Lower lobe of right lung (tissue), 2 donors: ENCODE results near the gene HERPUD1. TPM values are rescaled to one million over a fixed set of nuclear protein-coding genes. Genes with fewer than 3 reads are reported as not detected.

Source experiments
- ATAC-seq, 2 donors: fragments of 200-7000 bp; cut with Tn5 transposase; one replicate each; pipeline ENCODE4 v1.9.1; 2020 to 2022; ENCODE audit warnings: mild to moderate bottlenecking in 2 of 2, moderate library complexity in 2 of 2
- DNase-seq: peaks from one replicate; pipeline ENCODE4 v3.0.0-alpha.2; 2020
- H3K27ac ChIP-seq: fragments of 200-600 bp; one replicate; pipeline ENCODE4 v1.8.0; 2022
- H3K27me3 ChIP-seq: fragments of 200-600 bp; one replicate; pipeline ENCODE4 v1.8.0; 2022; ENCODE audit warnings: low read depth
- H3K36me3 ChIP-seq: fragments of 200-600 bp; one replicate; pipeline ENCODE4 v1.8.0; 2022; ENCODE audit warnings: mild to moderate bottlenecking
- H3K4me1 ChIP-seq: fragments of 200-600 bp; one replicate; pipeline ENCODE4 v1.8.0; 2022
- H3K4me3 ChIP-seq: fragments of 200-600 bp; one replicate; pipeline ENCODE4 v1.8.0; 2022; ENCODE audit warnings: mild to moderate bottlenecking
- H3K9me3 ChIP-seq: fragments of 200-600 bp; one replicate; pipeline ENCODE4 v1.8.0; 2022
- CTCF ChIP-seq: fragments of 200-600 bp; IDR thresholded peaks from one replicate; pipeline ENCODE4 v1.8.0; 2022; ENCODE audit warnings: antibody characterized with exemption, mild to moderate bottlenecking
- intact Hi-C: fragments of 100-400 bp; cut with DNase I; formaldehyde crosslinking; loops from one replicate; pipeline ENCODE4 v1.11.0; 2022
- total RNA-seq: library from RNA; stranded (reverse); fragmentation: NEBNext Ultra II Directional; extraction: Animal tissue kit (Norgen Biotek cat#: 25700); gene quantifications from one replicate; pipeline ENCODE4 v1.2.1, GENCODE V29; 2021
- donor health status: DM: no; HTN: yes; CAD: no; lungs with severe emphysema.

HERPUD1 gene
- total RNA-seq, 1 donor from 2014 or later, result 174 TPM

- DNase-seq, result peak; percentile 69
These were observed 20.0 kb upstream of the HERPUD1 start for GRCh38 chr16:56911771-56912571.

GRCh38 chr16:56912746-56913708 lies 18.9 kb upstream of the HERPUD1 start:
- intact Hi-C loops, result no loop called here
- TF ChIP-seq CTCF, result no peak
- H3K36me3 ChIP-seq, result no peaks in the 10 kb centered on the region
- peak overlapping the region; percentile 64 for H3K27ac ChIP-seq
- peaks cover 72% of the 10 kb centered on the region for H3K4me1 ChIP-seq
- no peaks in the 10 kb centered on the region for H3K9me3 ChIP-seq
- no peak for ATAC-seq
- no peaks in the 10 kb centered on the region for H3K27me3 ChIP-seq
- no peak for DNase-seq
- H3K4me3 ChIP-seq, result no peak overlapping the region

More at GRCh38 chr16:56911771-56912571, 20.0 kb upstream of the HERPUD1 start:
- TF ChIP-seq CTCF, result no peak
- Histone ChIP-seq H3K4me1 (peaks cover 66% of the 10 kb centered on the region), H3K9me3 (no peaks in the 10 kb centered on the region), H3K27ac (peak overlapping the region; percentile 64), H3K36me3 (no peaks in the 10 kb centered on the region), H3K4me3 (no peak overlapping the region), H3K27me3 (no peaks in the 10 kb centered on the region)
- ATAC-seq, result peak; percentile 66 to 82
- intact Hi-C loops, result no loop called here

- intact Hi-C loops, result no loop called here
- TF ChIP-seq CTCF, result no peak
- no peak overlapping the region for H3K27ac ChIP-seq
- peaks cover 67% of the 10 kb centered on the region for H3K4me1 ChIP-seq
- H3K36me3 ChIP-seq, result no peaks in the 10 kb centered on the region
- no peaks in the 10 kb centered on the region for H3K9me3 ChIP-seq
- DNase-seq, result no peak
- H3K27me3 ChIP-seq, result no peaks in the 10 kb centered on the region
- no peak for ATAC-seq
- no peak overlapping the region for H3K4me3 ChIP-seq
These were observed 17.0 kb upstream of the HERPUD1 start for GRCh38 chr16:56914896-56915295.

GRCh38 chr16:56915336-56916119 lies 16.4 kb upstream of the HERPUD1 start:
- no peak for TF ChIP-seq CTCF
- intact Hi-C loops, result no loop called here
- H3K9me3 ChIP-seq, result no peaks in the 10 kb centered on the region
- ATAC-seq (no peak), DNase-seq (no peak)
- peaks cover 61% of the 10 kb centered on the region for H3K4me1 ChIP-seq
- no peak overlapping the region for H3K4me3 ChIP-seq
- no peaks in the 10 kb centered on the region for H3K27me3 ChIP-seq
- no peaks in the 10 kb centered on the region for H3K36me3 ChIP-seq
- H3K27ac ChIP-seq, result no peak overlapping the region
